HCT116 (cell line): ENCODE measurements around the gene MX2.

Source experiments
- EGR1 ChIP-seq: IDR thresholded peaks from 2 replicates; pipeline ENCODE4 v1.6.1; 2012; ENCODE audit warnings: low read depth
- EZH2 ChIP-seq: fragments of 200-600 bp; sonication (generic); IDR thresholded peaks from 2 replicates; pipeline ENCODE4 v1.6.1; 2017; ENCODE audit warnings: antibody characterized with exemption, mixed run types
- EZH2phosphoT487 ChIP-seq: fragments of 200-600 bp; IDR thresholded peaks from 2 replicates; pipeline ENCODE4 v1.6.1; 2018; ENCODE audit warnings: antibody characterized with exemption, borderline replicate concordance
- POLR2A ChIP-seq: IDR thresholded peaks from 2 replicates; pipeline ENCODE4 v1.7.0; 2011; ENCODE audit warnings: borderline replicate concordance; ENCODE audit not compliant: insufficient read depth, insufficient read length; ENCODE audit errors: extremely low read depth
- POLR2AphosphoS5 ChIP-seq: IDR thresholded peaks from 2 replicates; pipeline ENCODE4 v1.6.1; 2011; ENCODE audit warnings: mild to moderate bottlenecking, low read depth, low read length, moderate library complexity
- SIN3A ChIP-seq: IDR thresholded peaks from 2 replicates; pipeline ENCODE4 v1.6.1; 2012; ENCODE audit warnings: low read depth
- SRF ChIP-seq: IDR thresholded peaks from 2 replicates; pipeline ENCODE4 v1.6.1; 2012; ENCODE audit warnings: low read depth
- YY1 ChIP-seq: IDR thresholded peaks from 2 replicates; pipeline ENCODE4 v1.6.1; 2011; ENCODE audit warnings: low read length, low read depth, moderate library complexity, mild to moderate bottlenecking; ENCODE audit not compliant: insufficient replicate concordance; ENCODE audit errors: extremely low read depth
- ZNF274 ChIP-seq: fragments of 200-500 bp; sonication (Bioruptor generic); IDR thresholded peaks from 2 replicates; pipeline ENCODE4 v1.6.1; 2014; ENCODE audit warnings: mild to moderate bottlenecking, low read depth, low read length, inconsistent platforms
- TF ChIP-seq, protein P1 (sequence below), 3 experiments: fragments of 200-600 bp in 1 of 3; sonication (generic) in 1 of 3; IDR thresholded peaks in 2 of 3; conservative IDR thresholded peaks in 1 of 3; 2 replicates each; pipeline ENCODE4 v1.5.1; 2012 to 2017; ENCODE audit warnings: low read depth in 2 of 3, low read length in 2 of 3, antibody characterized with exemption in 1 of 3, borderline replicate concordance in 1 of 3, control low read depth in 1 of 3, mild to moderate bottlenecking in 1 of 3, mixed read lengths in 1 of 3, mixed run types in 1 of 3, moderate library complexity in 1 of 3; ENCODE audit not compliant: insufficient read depth in 1 of 3

DNA sequence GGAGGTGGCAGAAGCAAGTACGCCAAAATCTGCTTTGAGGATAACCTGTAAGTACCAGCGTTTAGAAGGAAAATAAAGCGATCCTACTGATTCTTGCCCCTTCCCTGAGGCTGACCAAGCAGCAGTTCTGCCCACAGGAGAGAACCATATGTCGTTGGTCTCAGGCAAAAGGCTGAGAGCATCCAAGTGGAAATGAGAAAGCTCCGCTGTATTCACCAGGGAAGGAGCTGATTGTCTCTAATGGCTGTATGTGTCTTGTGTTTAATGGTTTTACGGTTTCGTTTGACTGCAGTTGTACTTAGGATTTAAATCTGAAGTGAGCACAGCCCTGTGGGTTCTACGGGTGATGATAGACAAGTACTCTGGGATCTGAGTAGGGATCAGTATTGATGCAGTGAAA lies 23.4 kb upstream of the MX2 start:
- TF ChIP-seq, protein P1, sequence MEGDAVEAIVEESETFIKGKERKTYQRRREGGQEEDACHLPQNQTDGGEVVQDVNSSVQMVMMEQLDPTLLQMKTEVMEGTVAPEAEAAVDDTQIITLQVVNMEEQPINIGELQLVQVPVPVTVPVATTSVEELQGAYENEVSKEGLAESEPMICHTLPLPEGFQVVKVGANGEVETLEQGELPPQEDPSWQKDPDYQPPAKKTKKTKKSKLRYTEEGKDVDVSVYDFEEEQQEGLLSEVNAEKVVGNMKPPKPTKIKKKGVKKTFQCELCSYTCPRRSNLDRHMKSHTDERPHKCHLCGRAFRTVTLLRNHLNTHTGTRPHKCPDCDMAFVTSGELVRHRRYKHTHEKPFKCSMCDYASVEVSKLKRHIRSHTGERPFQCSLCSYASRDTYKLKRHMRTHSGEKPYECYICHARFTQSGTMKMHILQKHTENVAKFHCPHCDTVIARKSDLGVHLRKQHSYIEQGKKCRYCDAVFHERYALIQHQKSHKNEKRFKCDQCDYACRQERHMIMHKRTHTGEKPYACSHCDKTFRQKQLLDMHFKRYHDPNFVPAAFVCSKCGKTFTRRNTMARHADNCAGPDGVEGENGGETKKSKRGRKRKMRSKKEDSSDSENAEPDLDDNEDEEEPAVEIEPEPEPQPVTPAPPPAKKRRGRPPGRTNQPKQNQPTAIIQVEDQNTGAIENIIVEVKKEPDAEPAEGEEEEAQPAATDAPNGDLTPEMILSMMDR (IDR thresholded peaks at IDR 0.05 in 2 of 3, conservative IDR thresholded peaks at IDR 0.05 in 1 of 3; ENCODE audit: borderline replicate concordance in 1 of 3, insufficient read depth in 1 of 3, low read depth in 2 of 3, low read length in 2 of 3): no peak
- TF ChIP-seq POLR2A: no peak
- TF ChIP-seq POLR2AphosphoS5: no peak
- no peak for TF ChIP-seq YY1
- TF ChIP-seq EZH2phosphoT487: no peak
- TF ChIP-seq EZH2: no peak
- no peak for TF ChIP-seq EGR1
- no peak for TF ChIP-seq SIN3A
- TF ChIP-seq SRF: no peak
- no peak for TF ChIP-seq ZNF274
